GM12878 (cell line): Measurements from ENCODE around the gene FOXP4. TPM values are rescaled to one million over a fixed set of nuclear protein-coding genes. Genes with fewer than 3 reads are reported as not detected.

ENCODE experiments used
- IKZF1 ChIP-seq: fragments of 450-650 bp; conservative IDR thresholded peaks from 2 replicates; pipeline ENCODE4 v1.6.1; 2017; ENCODE audit warnings: antibody characterized with exemption, mild to moderate bottlenecking
- STAT3 ChIP-seq: IDR thresholded peaks from 2 replicates; pipeline ENCODE4 v1.6.1; 2011; ENCODE audit warnings: low read depth, low read length, improper control_type of control experiment
- microRNA-seq: library from miRNA; unstranded; fragments of <30 nt; microRNA quantifications from one replicate; pipeline ENCODE4, GENCODE V29; 2018
- polyA plus RNA-seq, 11 experiments: library from polyadenylated mRNA; depleted of rRNA in 4 of 11; unstranded in 6 of 11; stranded (reverse) in 5 of 11; fragments of >200 nt; fragmentation: Nextera tagmentation in 4 of 11; fragmentation: Illumina TruSeq in 1 of 11; extraction: Ambion mirVana in 4 of 11; extraction: Trizol in 1 of 11; gene quantifications; 1 replicate in 1 of 11; 2 replicates in 10 of 11; pipeline versions ENCODE4 v1.2.1 to v1.2.3, GENCODE V29; 2011 to 2016; ENCODE audit warnings: inconsistent platforms in 2 of 11, missing spikeins in 2 of 11, low read depth in 1 of 11
- small RNA-seq: library from RNA; depleted of rRNA; stranded (forward); fragments of <200 nt; gene quantifications from one replicate; pipeline ENCODE3, GENCODE V24; 2014
- total RNA-seq, 4 experiments: library from RNA; depleted of rRNA in 3 of 4; stranded (reverse); fragments of >200 nt in 3 of 4; fragmentation: Illumina TruSeq in 1 of 4; extraction: Trizol in 1 of 4; gene quantifications; 2 replicates each; pipeline versions ENCODE4 v1.2.1 to v1.2.3, GENCODE V29; 2013 to 2021

FOXP4 gene
- total and polyA plus RNA-seq, 10 of the 15 experiments (the other 5 are each of a cell fraction or from before 2014, with no cell fraction given), result 0.31 to 46.1 (median 2.3) TPM

DNA sequence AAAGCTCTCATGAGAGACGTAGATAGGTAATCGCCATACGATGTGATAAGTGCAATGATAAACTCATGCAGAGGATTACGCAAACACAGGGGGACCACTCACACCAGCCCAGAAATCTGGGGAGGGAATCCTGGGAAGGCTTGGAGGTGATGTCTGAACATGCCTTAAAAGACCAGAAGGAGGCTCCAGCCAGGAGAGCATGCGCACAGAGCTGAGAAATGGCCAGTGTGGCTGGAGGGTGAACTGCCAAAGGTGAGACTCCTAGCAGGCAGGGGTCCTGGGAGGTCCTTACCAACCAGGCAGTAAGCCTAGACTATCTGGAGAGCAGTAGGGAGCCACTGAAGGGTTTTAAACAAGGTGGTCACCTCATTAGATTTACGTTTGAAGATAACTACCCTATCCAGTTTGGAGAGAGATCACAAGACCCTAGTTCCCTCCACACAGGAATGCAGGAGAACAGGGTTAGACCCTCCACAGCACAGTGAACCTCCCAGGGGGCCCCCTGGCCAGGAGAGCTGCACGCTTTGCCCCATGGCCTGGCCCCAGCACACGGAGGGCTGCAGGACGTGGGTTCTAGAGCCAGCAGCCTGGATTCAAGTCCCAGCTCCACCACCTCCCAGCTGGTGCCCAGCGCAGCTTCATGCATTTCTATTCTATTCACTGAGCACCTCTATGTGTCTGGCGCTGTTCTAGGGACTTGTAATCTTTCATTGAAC lies 105.2 kb downstream of the FOXP4 start (continued):
- TF ChIP-seq STAT3 (no peak), IKZF1 (no peak)
- TF ChIP-seq, all 136 proteins: peak for 0

Small RNA genes lying within 50 kb of the gene (microRNA-seq; reads per million reads assigned to microRNA genes)
- gene MIR4641, result not detected

Small RNA genes lying within 50 kb of the gene (small RNA-seq; reads per million reads assigned to genes)
- not detected for gene MIR4641

Other genes starting within 250 kb of the FOXP4 start
- not detected in 2 replicates for gene NCR2, start 210.8 kb upstream of the FOXP4 start, total RNA-seq (2014; rRNA removed)
- gene NCR2, start 210.8 kb upstream of the FOXP4 start, total RNA-seq (2014; rRNA removed; fragmentation: Illumina TruSeq; extraction: Trizol), result not detected in 2 replicates
- gene NCR2, start 210.8 kb upstream of the FOXP4 start, total RNA-seq (2021), result not detected in 2 replicates
- gene NCR2, start 210.8 kb upstream of the FOXP4 start, polyA plus RNA-seq (2011; rRNA removed), result 0.22 and 0.53 TPM in 2 replicates
- gene NCR2, start 210.8 kb upstream of the FOXP4 start, polyA plus RNA-seq (2014; fragmentation: Illumina TruSeq; extraction: Trizol), result not detected in 2 replicates
- gene NCR2, start 210.8 kb upstream of the FOXP4 start, polyA plus RNA-seq (2014; fragmentation: Nextera tagmentation; extraction: Ambion mirVana), result not detected
- gene NCR2, start 210.8 kb upstream of the FOXP4 start, polyA plus RNA-seq (2014; rRNA removed), result 0.09 TPM in 1 of 2 replicates, not detected in the other
- gene NCR2, start 210.8 kb upstream of the FOXP4 start, polyA plus RNA-seq (2016; fragmentation: Nextera tagmentation; extraction: Ambion mirVana), result under 1 TPM in 1 of 2 experiments, not detected in 1; 0.21 TPM
- not detected in 2 replicates for gene MDFI, start 92.1 kb downstream of the FOXP4 start, total RNA-seq (2014; rRNA removed)
- gene MDFI, start 92.1 kb downstream of the FOXP4 start, total RNA-seq (2014; rRNA removed; fragmentation: Illumina TruSeq; extraction: Trizol), result not detected in 2 replicates
- not detected in 2 replicates for gene MDFI, start 92.1 kb downstream of the FOXP4 start, total RNA-seq (2021)
- gene MDFI, start 92.1 kb downstream of the FOXP4 start, polyA plus RNA-seq (2011; rRNA removed), result not detected in 2 replicates
- not detected in 2 replicates for gene MDFI, start 92.1 kb downstream of the FOXP4 start, polyA plus RNA-seq (2014; fragmentation: Illumina TruSeq; extraction: Trizol)
- gene MDFI, start 92.1 kb downstream of the FOXP4 start, polyA plus RNA-seq (2014; fragmentation: Nextera tagmentation; extraction: Ambion mirVana), result not detected
- not detected in 2 replicates for gene MDFI, start 92.1 kb downstream of the FOXP4 start, polyA plus RNA-seq (2014; rRNA removed)
- not detected for gene MDFI, start 92.1 kb downstream of the FOXP4 start, polyA plus RNA-seq (2016; fragmentation: Nextera tagmentation; extraction: Ambion mirVana)
- 95.7 and 97.9 TPM in 2 replicates for gene TFEB, start 189.2 kb downstream of the FOXP4 start, total RNA-seq (2014; rRNA removed)
- 30.7 and 31.4 TPM in 2 replicates for gene TFEB, start 189.2 kb downstream of the FOXP4 start, total RNA-seq (2014; rRNA removed; fragmentation: Illumina TruSeq; extraction: Trizol)
- gene TFEB, start 189.2 kb downstream of the FOXP4 start, total RNA-seq (2021), result 97.7 and 108 TPM in 2 replicates
- gene TFEB, start 189.2 kb downstream of the FOXP4 start, polyA plus RNA-seq (2011; rRNA removed), result 22.8 and 62.1 TPM in 2 replicates
- gene TFEB, start 189.2 kb downstream of the FOXP4 start, polyA plus RNA-seq (2014; fragmentation: Illumina TruSeq; extraction: Trizol), result 6.6 and 22.4 TPM in 2 replicates
- gene TFEB, start 189.2 kb downstream of the FOXP4 start, polyA plus RNA-seq (2014; fragmentation: Nextera tagmentation; extraction: Ambion mirVana), result 1 to 10 TPM in 1 of 2 experiments, under 1 TPM in 1; 0.84 to 2.6 TPM
- 107 and 133 TPM in 2 replicates for gene TFEB, start 189.2 kb downstream of the FOXP4 start, polyA plus RNA-seq (2014; rRNA removed)
- gene TFEB, start 189.2 kb downstream of the FOXP4 start, polyA plus RNA-seq (2016; fragmentation: Nextera tagmentation; extraction: Ambion mirVana), result 10 to 100 TPM; 59.4 to 64.3 TPM
- not detected in 2 replicates for gene PGC, start 201.0 kb downstream of the FOXP4 start, total RNA-seq (2014; rRNA removed)
- gene PGC, start 201.0 kb downstream of the FOXP4 start, total RNA-seq (2014; rRNA removed; fragmentation: Illumina TruSeq; extraction: Trizol), result not detected in 2 replicates
- 0.26 and 1.2 TPM in 2 replicates for gene PGC, start 201.0 kb downstream of the FOXP4 start, total RNA-seq (2021)
- gene PGC, start 201.0 kb downstream of the FOXP4 start, polyA plus RNA-seq (2011; rRNA removed), result not detected in 2 replicates
- not detected in 2 replicates for gene PGC, start 201.0 kb downstream of the FOXP4 start, polyA plus RNA-seq (2014; fragmentation: Illumina TruSeq; extraction: Trizol)
- gene PGC, start 201.0 kb downstream of the FOXP4 start, polyA plus RNA-seq (2014; fragmentation: Nextera tagmentation; extraction: Ambion mirVana), result not detected
- gene PGC, start 201.0 kb downstream of the FOXP4 start, polyA plus RNA-seq (2014; rRNA removed), result not detected in 2 replicates
- gene PGC, start 201.0 kb downstream of the FOXP4 start, polyA plus RNA-seq (2016; fragmentation: Nextera tagmentation; extraction: Ambion mirVana), result not detected
- gene FRS3, start 233.5 kb downstream of the FOXP4 start, total RNA-seq (2014; rRNA removed), result 1.4 and 2.1 TPM in 2 replicates
- 1.3 TPM in 2 replicates for gene FRS3, start 233.5 kb downstream of the FOXP4 start, total RNA-seq (2014; rRNA removed; fragmentation: Illumina TruSeq; extraction: Trizol)
- gene FRS3, start 233.5 kb downstream of the FOXP4 start, total RNA-seq (2021), result 3.2 and 3.6 TPM in 2 replicates
- 1.7 and 2.1 TPM in 2 replicates for gene FRS3, start 233.5 kb downstream of the FOXP4 start, polyA plus RNA-seq (2011; rRNA removed)
- gene FRS3, start 233.5 kb downstream of the FOXP4 start, polyA plus RNA-seq (2014; fragmentation: Illumina TruSeq; extraction: Trizol), result 0.16 and 1.2 TPM in 2 replicates
- gene FRS3, start 233.5 kb downstream of the FOXP4 start, polyA plus RNA-seq (2014; fragmentation: Nextera tagmentation; extraction: Ambion mirVana), result under 1 TPM; 0.05 to 0.09 TPM
- 3.4 and 3.8 TPM in 2 replicates for gene FRS3, start 233.5 kb downstream of the FOXP4 start, polyA plus RNA-seq (2014; rRNA removed)
- 1 to 10 TPM; 1.4 to 2.7 TPM for gene FRS3, start 233.5 kb downstream of the FOXP4 start, polyA plus RNA-seq (2016; fragmentation: Nextera tagmentation; extraction: Ambion mirVana)
- gene PRICKLE4, start 234.4 kb downstream of the FOXP4 start, total RNA-seq (2014; rRNA removed), result 0.85 TPM in 1 of 2 replicates, not detected in the other
- gene PRICKLE4, start 234.4 kb downstream of the FOXP4 start, total RNA-seq (2014; rRNA removed; fragmentation: Illumina TruSeq; extraction: Trizol), result not detected in 2 replicates
- 0.37 TPM in 1 of 2 replicates, not detected in the other for gene PRICKLE4, start 234.4 kb downstream of the FOXP4 start, total RNA-seq (2021)
- not detected in 2 replicates for gene PRICKLE4, start 234.4 kb downstream of the FOXP4 start, polyA plus RNA-seq (2011; rRNA removed)
- not detected in 2 replicates for gene PRICKLE4, start 234.4 kb downstream of the FOXP4 start, polyA plus RNA-seq (2014; fragmentation: Illumina TruSeq; extraction: Trizol)
- gene PRICKLE4, start 234.4 kb downstream of the FOXP4 start, polyA plus RNA-seq (2014; fragmentation: Nextera tagmentation; extraction: Ambion mirVana), result not detected
- gene PRICKLE4, start 234.4 kb downstream of the FOXP4 start, polyA plus RNA-seq (2014; rRNA removed), result not detected in 2 replicates
- gene PRICKLE4, start 234.4 kb downstream of the FOXP4 start, polyA plus RNA-seq (2016; fragmentation: Nextera tagmentation; extraction: Ambion mirVana), result under 1 TPM; 0.33 to 0.35 TPM
- gene TOMM6, start 241.3 kb downstream of the FOXP4 start, total RNA-seq (2014; rRNA removed), result 206 TPM in 2 replicates
- gene TOMM6, start 241.3 kb downstream of the FOXP4 start, total RNA-seq (2014; rRNA removed; fragmentation: Illumina TruSeq; extraction: Trizol), result 290 and 315 TPM in 2 replicates
- 262 and 265 TPM in 2 replicates for gene TOMM6, start 241.3 kb downstream of the FOXP4 start, total RNA-seq (2021)
- 288 and 289 TPM in 2 replicates for gene TOMM6, start 241.3 kb downstream of the FOXP4 start, polyA plus RNA-seq (2011; rRNA removed)
- gene TOMM6, start 241.3 kb downstream of the FOXP4 start, polyA plus RNA-seq (2014; fragmentation: Illumina TruSeq; extraction: Trizol), result 746 and 940 TPM in 2 replicates
- 100 to 1,000 TPM; 653 to 729 TPM for gene TOMM6, start 241.3 kb downstream of the FOXP4 start, polyA plus RNA-seq (2014; fragmentation: Nextera tagmentation; extraction: Ambion mirVana)
- gene TOMM6, start 241.3 kb downstream of the FOXP4 start, polyA plus RNA-seq (2014; rRNA removed), result 283 and 357 TPM in 2 replicates
- 100 to 1,000 TPM; 538 to 566 TPM for gene TOMM6, start 241.3 kb downstream of the FOXP4 start, polyA plus RNA-seq (2016; fragmentation: Nextera tagmentation; extraction: Ambion mirVana)